HG03135 (cell line): Measurements from ENCODE around the gene DNMT1.

ENCODE experiments used
- ATAC-seq: cut with Tn5 transposase; IDR thresholded peaks from one replicate; pipeline ENCODE4 v1.9.1; 2021; ENCODE audit warnings: mild to moderate bottlenecking, moderate library complexity; ENCODE audit not compliant: unreplicated experiment

The DNMT1 gene

DNA sequence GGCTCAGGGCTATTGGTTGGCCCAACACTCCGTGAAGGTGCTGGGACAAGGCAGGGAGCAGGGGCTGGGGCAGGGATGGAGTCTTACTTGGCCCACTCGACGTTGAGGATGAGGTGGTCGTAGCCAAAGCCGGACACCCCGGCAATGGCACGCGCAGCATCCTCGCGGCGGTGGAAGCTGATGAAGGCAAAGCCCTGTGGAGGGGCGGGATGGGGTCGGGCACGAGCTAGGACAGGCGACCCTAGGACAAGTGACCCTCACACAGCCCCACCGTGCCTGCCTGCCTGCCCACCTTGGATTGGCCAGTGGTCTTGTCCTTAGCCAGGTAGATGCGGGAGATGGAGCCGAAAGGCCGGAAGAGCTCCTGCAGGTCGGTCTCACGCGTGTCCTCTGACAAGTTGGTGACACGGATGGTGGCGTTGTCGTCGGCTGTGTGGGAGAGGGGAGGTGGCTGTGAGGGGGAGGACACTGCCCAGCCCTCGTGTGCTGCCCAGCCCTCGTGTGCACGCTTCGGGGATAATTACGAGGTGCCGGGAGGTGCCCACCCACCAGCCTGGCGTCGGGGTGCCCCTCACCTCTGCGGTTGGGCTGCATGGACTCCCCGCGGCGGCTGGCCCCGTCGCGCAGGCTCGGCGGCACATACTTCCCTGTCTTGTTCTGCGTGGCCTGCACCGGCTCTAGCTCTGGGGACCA, 79.2 kb downstream of the DNMT1 start:
- ATAC-seq: no peak

DNA sequence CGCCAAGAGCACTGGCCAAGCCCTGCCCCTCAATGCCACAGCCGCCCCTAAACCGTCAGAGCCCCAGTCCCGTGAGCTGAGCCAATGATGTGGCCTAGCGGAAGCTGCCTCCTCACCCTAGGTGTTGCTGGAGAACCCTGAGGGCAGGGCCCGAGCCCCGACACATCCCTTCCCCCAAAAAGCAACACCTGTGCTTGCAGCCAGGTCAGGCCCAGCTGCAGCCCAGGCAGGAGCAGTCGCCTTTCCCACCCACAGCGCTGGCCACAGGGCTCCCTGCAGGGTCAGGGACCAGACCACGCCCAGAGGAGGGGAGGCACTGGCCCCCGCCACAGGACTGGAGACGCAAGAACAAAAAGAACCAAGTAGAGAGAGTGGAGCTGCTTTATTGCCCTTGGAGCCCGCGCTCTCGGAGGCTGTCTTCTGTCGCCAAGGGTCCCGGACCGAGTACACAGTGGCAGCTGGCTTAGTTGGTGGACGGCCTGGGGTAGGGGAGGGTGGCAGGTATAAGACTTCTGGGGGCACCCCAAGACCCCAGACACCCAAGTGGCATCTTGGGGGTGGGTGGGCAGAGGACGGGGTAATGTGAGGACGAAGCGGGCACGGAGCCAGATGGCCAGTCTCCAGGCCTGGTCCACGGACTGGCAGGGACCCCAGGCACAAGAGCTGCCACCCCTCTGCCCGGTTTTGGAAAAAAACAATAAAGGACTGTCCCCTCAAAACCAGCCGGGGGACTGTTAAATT, 79.9 kb downstream of the DNMT1 start:
- ATAC-seq: no peak

DNA sequence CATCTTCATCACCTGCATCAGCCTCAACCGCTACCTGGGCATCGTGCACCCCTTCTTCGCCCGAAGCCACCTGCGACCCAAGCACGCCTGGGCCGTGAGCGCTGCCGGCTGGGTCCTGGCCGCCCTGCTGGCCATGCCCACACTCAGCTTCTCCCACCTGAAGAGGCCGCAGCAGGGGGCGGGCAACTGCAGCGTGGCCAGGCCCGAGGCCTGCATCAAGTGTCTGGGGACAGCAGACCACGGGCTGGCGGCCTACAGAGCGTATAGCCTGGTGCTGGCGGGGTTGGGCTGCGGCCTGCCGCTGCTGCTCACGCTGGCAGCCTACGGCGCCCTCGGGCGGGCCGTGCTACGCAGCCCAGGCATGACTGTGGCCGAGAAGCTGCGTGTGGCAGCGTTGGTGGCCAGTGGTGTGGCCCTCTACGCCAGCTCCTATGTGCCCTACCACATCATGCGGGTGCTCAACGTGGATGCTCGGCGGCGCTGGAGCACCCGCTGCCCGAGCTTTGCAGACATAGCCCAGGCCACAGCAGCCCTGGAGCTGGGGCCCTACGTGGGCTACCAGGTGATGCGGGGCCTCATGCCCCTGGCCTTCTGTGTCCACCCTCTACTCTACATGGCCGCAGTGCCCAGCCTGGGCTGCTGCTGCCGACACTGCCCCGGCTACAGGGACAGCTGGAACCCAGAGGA, 80.6 kb downstream of the DNMT1 start:
- ATAC-seq: no peak

DNA sequence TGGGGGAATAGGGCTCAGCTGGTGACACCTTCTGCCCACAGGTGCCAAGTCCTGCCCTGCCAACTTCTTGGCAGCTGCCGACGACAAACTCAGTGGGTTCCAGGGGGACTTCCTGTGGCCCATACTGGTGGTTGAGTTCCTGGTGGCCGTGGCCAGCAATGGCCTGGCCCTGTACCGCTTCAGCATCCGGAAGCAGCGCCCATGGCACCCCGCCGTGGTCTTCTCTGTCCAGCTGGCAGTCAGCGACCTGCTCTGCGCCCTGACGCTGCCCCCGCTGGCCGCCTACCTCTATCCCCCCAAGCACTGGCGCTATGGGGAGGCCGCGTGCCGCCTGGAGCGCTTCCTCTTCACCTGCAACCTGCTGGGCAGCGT, 81.2 kb downstream of the DNMT1 start:
- no peak for ATAC-seq

GRCh38 chr19:10112895-10113591, 81.7 kb downstream of the DNMT1 start:
- ATAC-seq: no peak

GRCh38 chr19:10112037-10112761, 82.6 kb downstream of the DNMT1 start:
- ATAC-seq: no peak

GRCh38 chr19:10111405-10111811, 83.3 kb downstream of the DNMT1 start, which contains the start of gene P2RY11:
TSS of gene P2RY11 (plus strand) at chr19:10111693. CDS start at chr19:10111722, 29 bp downstream.
- no peak for ATAC-seq

GRCh38 chr19:10110972-10111317, 83.8 kb downstream of the DNMT1 start:
- no peak for ATAC-seq

- ATAC-seq: no peak
Observed at GRCh38 chr19:10110076-10110971, 84.4 kb downstream of the DNMT1 start.

GRCh38 chr19:10109528-10109927, 85.2 kb downstream of the DNMT1 start:
- ATAC-seq: no peak

DNA sequence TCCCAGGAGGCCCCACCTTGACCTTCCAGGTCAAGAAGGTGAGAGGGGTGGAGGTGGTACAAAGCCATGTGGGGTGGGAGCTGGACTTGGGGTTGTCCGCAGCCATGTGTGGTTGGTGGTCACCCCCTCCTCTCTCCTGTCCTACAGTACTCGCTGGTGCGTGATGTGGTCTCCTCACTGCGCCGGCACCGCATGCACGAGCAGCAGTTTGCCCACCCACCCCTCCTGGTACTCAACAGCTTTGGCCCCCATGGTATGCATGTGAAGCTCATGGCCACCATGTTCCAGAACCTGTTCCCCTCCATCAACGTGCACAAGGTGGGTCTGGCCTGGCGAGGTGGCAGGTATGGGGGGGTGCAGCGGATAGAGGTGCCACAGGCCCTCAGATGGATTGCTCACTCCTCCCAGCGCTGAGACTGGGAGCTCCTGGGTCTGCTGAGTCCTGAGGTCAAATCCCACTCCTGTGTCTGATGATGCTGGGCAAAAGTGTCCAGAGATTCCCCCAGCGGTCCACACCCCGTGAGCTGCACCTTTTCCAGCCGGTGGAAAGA, 86.9 kb downstream of the DNMT1 start:
- no peak for ATAC-seq

GRCh38 chr19:10107254-10107653, 87.5 kb downstream of the DNMT1 start:
- no peak for ATAC-seq

GRCh38 chr19:10106100-10106936, 88.4 kb downstream of the DNMT1 start, which contains the start of gene PPAN:
TSS of gene PPAN (plus strand) at chr19:10106362. CDS start at chr19:10106395, 33 bp downstream.
- ATAC-seq: peak; percentile 55

DNA sequence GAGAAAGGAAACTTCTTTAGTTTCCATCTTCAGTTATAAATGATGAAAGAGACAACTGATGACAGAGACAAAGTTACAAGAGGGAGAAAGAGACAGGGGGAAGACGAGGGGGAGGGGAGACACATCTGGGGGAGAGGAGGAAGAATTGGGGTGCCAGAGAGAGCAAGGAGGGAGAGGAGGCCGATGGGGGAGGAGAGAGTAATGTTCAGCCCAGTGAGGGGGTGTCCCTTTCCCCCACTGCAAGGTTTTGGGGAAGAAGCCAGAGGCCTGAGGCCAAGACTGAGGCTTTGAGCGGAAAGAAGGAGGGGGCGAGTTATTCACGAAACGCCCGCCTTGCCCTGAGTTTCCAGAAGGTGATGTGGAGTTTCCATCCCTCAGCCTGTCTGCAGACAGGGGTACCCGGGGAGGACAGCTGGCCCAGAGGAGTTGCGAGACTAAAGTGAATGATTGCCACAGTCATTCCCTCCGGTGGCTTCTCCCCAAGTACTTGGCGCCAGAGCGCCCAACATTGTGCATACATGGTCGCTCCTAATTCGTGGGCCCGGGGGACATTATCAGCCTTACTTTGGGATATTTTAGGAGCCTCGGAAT, 89.1 kb downstream of the DNMT1 start:
- ATAC-seq: peak; percentile 23

GRCh38 chr19:10104665-10105508, 89.9 kb downstream of the DNMT1 start:
- ATAC-seq: peak; percentile 43

DNA sequence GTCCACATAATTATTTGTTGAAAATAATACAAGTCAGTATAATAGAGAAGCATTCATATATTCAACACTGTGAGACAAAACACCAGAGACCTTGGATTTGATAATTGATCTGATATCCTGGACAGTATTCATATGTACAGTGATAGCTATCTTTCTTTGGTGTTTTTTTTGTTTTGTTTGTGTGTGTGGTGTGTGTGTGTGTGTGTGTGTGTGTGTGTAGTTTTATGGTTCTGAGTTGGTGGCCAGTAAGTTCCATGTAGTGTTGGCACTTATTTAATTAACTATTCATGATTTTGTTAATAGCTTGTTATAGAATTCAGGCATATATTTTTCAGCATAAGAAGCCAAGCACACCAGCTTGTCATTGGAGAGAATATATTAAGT, 90.6 kb downstream of the DNMT1 start:
- ATAC-seq: no peak

GRCh38 chr19:10102787-10103236, 91.9 kb downstream of the DNMT1 start:
- peak; percentile 29 for ATAC-seq
